GM23248 (cell line): ENCODE results near the gene DEPP1. TPM values are rescaled to one million over a fixed set of nuclear protein-coding genes. Genes with fewer than 3 reads are reported as not detected.

Experiments
- DNase-seq: peaks from one replicate; pipeline ENCODE4 v3.0.0-alpha.2; 2015
- H2AFZ ChIP-seq: fragments of 200-600 bp; sonication (generic); 2 replicates; pipeline ENCODE4 v1.6.1; 2016; ENCODE audit warnings: antibody characterized with exemption
- H3F3A ChIP-seq: fragments of 200-600 bp; sonication (generic); 2 replicates; pipeline ENCODE4 v1.6.1; 2016; ENCODE audit warnings: mild to moderate bottlenecking, antibody characterized with exemption, mixed run types; ENCODE audit not compliant: insufficient read depth
- H3K27ac ChIP-seq: fragments of 200-600 bp; sonication (generic); 2 replicates; pipeline ENCODE4 v1.5.1; 2016; ENCODE audit warnings: mild to moderate bottlenecking
- H3K27me3 ChIP-seq: fragments of 200-600 bp; sonication (generic); replicated peaks from 2 replicates; pipeline ENCODE4 v1.6.1; 2016; ENCODE audit warnings: mild to moderate bottlenecking; ENCODE audit not compliant: insufficient read depth
- H3K36me3 ChIP-seq: fragments of 200-600 bp; sonication (generic); 2 replicates; pipeline ENCODE4 v1.6.1; 2016; ENCODE audit warnings: low read depth, mild to moderate bottlenecking
- H3K4me1 ChIP-seq: fragments of 200-600 bp; sonication (generic); 2 replicates; pipeline ENCODE4 v1.6.1; 2016; ENCODE audit warnings: mild to moderate bottlenecking; ENCODE audit not compliant: insufficient read depth
- H3K4me2 ChIP-seq: fragments of 200-600 bp; sonication (generic); one replicate; pipeline ENCODE4 v1.6.1; 2016; ENCODE audit warnings: mild to moderate bottlenecking; ENCODE audit not compliant: unreplicated experiment
- H3K4me3 ChIP-seq: fragments of 200-600 bp; sonication (generic); 2 replicates; pipeline ENCODE4 v1.5.1; 2016; ENCODE audit warnings: mild to moderate bottlenecking
- H3K79me2 ChIP-seq: fragments of 200-600 bp; sonication (generic); 2 replicates; pipeline ENCODE4 v1.6.1; 2016; ENCODE audit warnings: mild to moderate bottlenecking; ENCODE audit not compliant: insufficient read depth
- H3K9ac ChIP-seq: fragments of 200-600 bp; sonication (generic); 2 replicates; pipeline ENCODE4 v1.6.1; 2016; ENCODE audit warnings: mild to moderate bottlenecking
- H3K9me2 ChIP-seq: fragments of 200-600 bp; sonication (generic); 2 replicates; pipeline ENCODE4 v1.6.1; 2016; ENCODE audit warnings: mixed run types, mild to moderate bottlenecking, moderate library complexity; ENCODE audit not compliant: insufficient read depth
- H3K9me3 ChIP-seq: fragments of 200-600 bp; sonication (generic); one replicate; pipeline ENCODE4 v1.6.1; 2017; ENCODE audit warnings: low read depth
- H4K20me1 ChIP-seq: fragments of 200-600 bp; sonication (generic); 2 replicates; pipeline ENCODE4 v1.6.0; 2016; ENCODE audit not compliant: insufficient read depth
- EZH2 ChIP-seq: fragments of 200-600 bp; sonication (generic); IDR thresholded peaks from 2 replicates; pipeline ENCODE4 v1.6.1; 2018; ENCODE audit warnings: antibody characterized with exemption, mild to moderate bottlenecking; ENCODE audit not compliant: insufficient read depth, poor library complexity, severe bottlenecking
- EZH2phosphoT487 ChIP-seq: fragments of 200-600 bp; sonication (generic); IDR thresholded peaks from 2 replicates; pipeline ENCODE4 v1.6.1; 2018; ENCODE audit warnings: antibody characterized with exemption, moderate library complexity, mild to moderate bottlenecking, low read depth; ENCODE audit not compliant: insufficient read depth
- WGBS, 2 experiments: methylation state at CpG; one replicate each; pipeline ENCODE4 v1.1.6; 2015 to 2017; ENCODE audit warnings: low lambda C conversion rate in 2 of 2, low coverage in 1 of 2; ENCODE audit errors: missing lambda C conversion rate in 2 of 2; 5-methylcytosine and 5-hydroxymethylcytosine counted together
- in situ Hi-C: fragments of 300-500 bp; cut with MboI; formaldehyde crosslinking; loops from 2 replicates; pipeline ENCODE4 v1.15.0; 2020
- polyA plus RNA-seq: library from polyadenylated mRNA; unstranded; fragments of >200 nt; fragmentation: Nextera tagmentation; extraction: Ambion mirVana; gene quantifications from 2 replicates; pipeline ENCODE4 v1.2.1, GENCODE V29; 2016
- total RNA-seq: library from RNA; depleted of rRNA; stranded (reverse); fragments of >200 nt; shearing (Covaris generic); gene quantifications from 2 replicates; pipeline ENCODE4 v1.2.3, GENCODE V29; 2014

The DEPP1 gene
- total and polyA plus RNA-seq, 2 experiments from 2014 or later: 10.1 to 10.2 TPM

DNA sequence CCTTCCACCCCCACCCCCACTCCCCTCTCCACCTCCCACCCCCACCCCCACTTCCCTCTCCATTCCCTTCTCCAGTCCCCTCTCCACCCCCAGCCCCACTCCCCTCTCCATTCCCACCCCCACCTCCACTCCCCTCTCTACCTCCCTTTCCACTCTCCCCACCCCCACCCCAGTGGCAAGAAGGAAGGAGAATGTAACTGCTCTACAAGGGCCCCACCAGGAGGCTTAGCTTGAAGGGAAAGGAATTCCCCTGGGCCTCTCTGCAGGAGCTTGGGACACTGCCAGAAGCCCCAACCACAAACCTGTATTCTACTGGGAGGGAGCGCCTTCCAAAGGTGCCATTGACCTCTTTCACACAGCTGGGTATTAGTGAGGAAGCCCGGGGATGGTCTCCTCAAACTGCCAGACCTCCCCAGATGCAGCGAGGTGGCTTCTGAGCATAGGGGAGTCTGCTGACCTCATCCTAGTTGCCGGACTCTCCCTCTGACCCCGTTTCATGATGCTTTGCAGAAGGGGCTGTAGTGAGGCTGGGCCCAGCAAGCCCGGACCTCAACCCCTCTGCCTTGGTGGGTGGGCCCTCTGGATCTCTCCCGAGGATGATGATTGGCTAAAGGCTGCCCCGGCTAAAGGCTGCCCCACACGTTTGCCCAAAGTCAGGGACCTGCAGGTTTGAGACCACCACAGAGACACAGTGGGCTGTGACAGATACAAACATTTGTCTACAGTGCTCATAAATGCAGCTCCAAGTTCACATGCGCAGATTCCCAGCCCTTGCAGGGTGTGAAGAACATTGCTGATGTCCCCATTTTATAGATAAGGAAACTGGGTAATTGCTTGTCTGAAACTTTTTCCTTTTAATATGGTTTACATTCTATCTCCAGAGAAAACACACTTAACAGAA lies 2.9 kb downstream of the DEPP1 start:
- H3K27ac ChIP-seq: no peak overlapping the region
- H3K4me3 ChIP-seq: no peak overlapping the region
- peaks cover 7% of the 10 kb centered on the region; the same call in 1 of the 2 replicates for H3F3A ChIP-seq
- no peak overlapping the region for H3K9ac ChIP-seq
- DNase-seq: peak; percentile 52
- WGBS, 2 experiments: 47% methylated on average over 10 of the region's 10 CpGs
- H3K4me1 ChIP-seq: peaks cover 32% of the 10 kb centered on the region
- no peaks in the 10 kb centered on the region for H3K36me3 ChIP-seq
- no peaks in the 10 kb centered on the region for H3K9me2 ChIP-seq
- TF ChIP-seq EZH2phosphoT487 (no peak), EZH2 (no peak)
- H4K20me1 ChIP-seq: no peaks in the 10 kb centered on the region
- in situ Hi-C loops: loop anchor here (25.0 kb wide), 1 partner anchor 1313 kb away; no protein-coding TSS in a partner anchor
- no peak overlapping the region for H2AFZ ChIP-seq
- H3K79me2 ChIP-seq: no peaks in the 10 kb centered on the region
- no peaks in the 10 kb centered on the region for H3K27me3 ChIP-seq
- no peaks in the 10 kb centered on the region for H3K9me3 ChIP-seq
- no peak overlapping the region for H3K4me2 ChIP-seq

DNA sequence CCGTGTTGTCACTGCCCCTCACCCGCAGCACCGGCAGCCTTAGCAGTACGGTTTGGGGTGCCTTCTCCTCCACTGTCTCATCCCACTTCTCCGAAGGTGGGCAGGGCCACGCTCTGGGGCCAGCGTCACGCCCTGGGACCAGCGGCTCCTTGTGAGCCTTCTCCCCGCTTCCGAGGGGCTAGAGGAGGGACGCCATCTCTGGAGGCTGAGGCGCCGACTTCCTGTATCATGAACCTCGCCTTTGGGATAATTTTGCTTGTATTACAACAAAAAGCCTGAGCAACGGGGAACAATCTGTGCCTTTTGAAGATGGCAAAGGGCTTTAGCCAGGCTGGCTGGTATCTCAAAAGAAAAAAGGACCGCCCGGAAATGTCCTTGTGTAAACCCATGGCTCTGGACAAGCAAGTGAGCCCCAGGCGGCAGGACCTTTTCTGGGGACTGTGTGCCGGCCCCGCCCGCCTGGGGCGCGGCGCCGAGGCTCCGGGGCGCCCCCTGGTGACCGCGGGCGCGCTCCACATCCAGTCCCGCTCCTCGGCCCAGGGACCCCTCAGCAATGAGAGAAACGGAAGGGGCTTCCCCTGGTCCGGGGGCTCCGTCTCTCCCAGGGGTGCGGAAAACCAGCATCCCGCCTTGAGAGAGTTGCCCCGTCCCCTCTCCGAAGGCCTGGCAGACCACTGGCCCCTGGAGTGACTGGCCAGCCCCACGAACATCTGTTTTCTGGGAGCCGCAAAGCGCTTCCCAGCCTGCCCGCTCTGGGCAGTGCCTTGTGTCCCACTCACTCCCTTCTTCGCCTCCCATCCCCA lies 3.8 kb downstream of the DEPP1 start:
- Histone ChIP-seq H3K9me3 (no peaks in the 10 kb centered on the region), H3K4me3 (peak overlapping the region; percentile 75), H3K4me1 (peaks cover 24% of the 10 kb centered on the region), H3F3A (no peaks in the 10 kb centered on the region), H3K4me2 (peak overlapping the region; percentile 80), H4K20me1 (no peaks in the 10 kb centered on the region), H2AFZ (peak overlapping the region; percentile 96), H3K9ac (peak overlapping the region; percentile 82), H3K36me3 (no peaks in the 10 kb centered on the region), H3K27me3 (no peaks in the 10 kb centered on the region), H3K79me2 (no peaks in the 10 kb centered on the region), H3K9me2 (no peaks in the 10 kb centered on the region), H3K27ac (peak overlapping the region; percentile 37)
- in situ Hi-C loops: loop anchor here (25.0 kb wide), 1 partner anchor 1313 kb away; no protein-coding TSS in a partner anchor
- 1 to 2% methylated on average over 43 of the region's 46 CpGs for WGBS, 2 experiments
- TF ChIP-seq EZH2phosphoT487: no peak
- no peak for TF ChIP-seq EZH2
- peak; percentile 82 for DNase-seq

DNA sequence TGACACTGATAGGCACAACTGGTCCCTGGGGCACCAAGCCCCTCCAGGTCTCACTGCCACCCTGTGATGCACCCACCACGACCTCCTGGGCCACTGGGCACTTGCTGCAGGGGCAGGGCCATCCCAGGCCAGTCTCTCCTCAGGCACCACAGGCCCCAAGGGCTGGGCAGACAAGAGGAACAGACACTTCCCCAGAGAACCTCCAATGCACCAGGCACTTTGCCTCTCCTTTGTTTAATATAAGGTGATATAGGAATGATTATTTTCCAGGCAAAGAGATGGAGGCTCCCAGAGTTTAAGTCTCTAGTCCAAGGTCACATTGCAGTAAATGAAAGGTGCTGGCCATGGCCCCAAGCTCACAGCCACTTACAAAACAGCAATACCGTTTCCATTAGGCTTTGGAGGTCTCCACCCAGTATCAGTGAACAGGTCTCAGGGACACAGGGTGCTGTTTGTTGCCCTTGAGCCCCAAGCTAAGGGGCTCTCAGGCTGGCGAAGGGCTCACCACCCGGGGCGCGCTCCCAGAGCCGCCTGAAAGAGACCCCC lies 4.5 kb downstream of the DEPP1 start:
- Histone ChIP-seq H3K79me2 (no peaks in the 10 kb centered on the region), H2AFZ (peak overlapping the region; percentile 96), H3K4me1 (peaks cover 21% of the 10 kb centered on the region), H3K27me3 (no peaks in the 10 kb centered on the region), H3K36me3 (no peaks in the 10 kb centered on the region), H3K4me3 (peak overlapping the region; percentile 75), H3K9me3 (no peaks in the 10 kb centered on the region), H3K4me2 (peak overlapping the region; percentile 80), H4K20me1 (no peaks in the 10 kb centered on the region), H3K27ac (peak overlapping the region; percentile 37; the same call in 1 of the 2 replicates), H3K9ac (peak overlapping the region; percentile 82), H3K9me2 (no peaks in the 10 kb centered on the region), H3F3A (no peaks in the 10 kb centered on the region)
- in situ Hi-C loops: no loop called here
- no peak for DNase-seq
- no peak for TF ChIP-seq EZH2phosphoT487
- TF ChIP-seq EZH2: no peak
- 17 to 46% methylated on average over 2 to 7 of the region's 7 CpGs for WGBS, 2 experiments

DNA sequence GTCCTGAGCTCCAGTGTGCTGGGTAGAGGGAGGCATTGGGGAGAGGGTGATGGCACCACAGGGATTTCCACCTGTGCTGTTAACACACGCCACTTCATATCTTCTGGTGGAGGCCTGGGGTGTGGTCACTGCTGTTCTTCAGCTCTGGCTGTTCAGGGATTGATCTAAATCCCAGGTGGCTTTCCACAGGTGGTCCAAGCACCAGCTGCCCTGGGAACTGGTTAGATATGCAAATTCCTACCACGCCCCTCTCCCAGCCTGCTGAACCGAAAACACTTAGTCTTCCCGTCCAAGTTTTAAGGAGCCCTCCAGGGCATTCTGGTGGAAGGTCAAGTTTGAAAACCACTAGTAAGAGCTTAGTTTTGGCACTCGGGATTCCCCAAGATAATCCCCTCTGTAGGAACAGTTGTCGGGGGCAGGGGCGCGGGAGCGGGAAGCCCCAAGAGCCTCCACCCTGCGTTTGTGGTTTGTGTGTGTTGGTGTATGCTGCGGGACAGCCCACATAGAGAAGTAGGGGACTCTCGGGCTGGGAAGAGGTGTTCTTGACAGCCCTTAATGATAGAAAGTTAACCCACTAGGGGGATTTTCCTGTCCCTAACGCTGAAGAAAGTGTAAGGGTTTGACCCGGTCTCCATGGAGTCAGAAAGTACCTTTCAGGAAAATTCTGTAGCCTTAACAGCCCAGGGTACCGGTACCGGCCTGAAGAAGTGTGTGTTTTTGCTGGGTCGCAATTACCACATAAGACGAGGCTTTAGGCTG lies 5.1 kb downstream of the DEPP1 start:
- Histone ChIP-seq H3K9ac (no peak overlapping the region), H3K4me2 (no peak overlapping the region), H3K4me3 (no peak overlapping the region), H3K36me3 (no peaks in the 10 kb centered on the region), H3K9me2 (no peaks in the 10 kb centered on the region), H4K20me1 (no peaks in the 10 kb centered on the region), H3F3A (no peaks in the 10 kb centered on the region), H3K79me2 (no peaks in the 10 kb centered on the region), H3K4me1 (peaks cover 14% of the 10 kb centered on the region), H3K9me3 (no peaks in the 10 kb centered on the region), H3K27ac (no peak overlapping the region), H2AFZ (peak overlapping the region; percentile 96; the same call in 1 of the 2 replicates), H3K27me3 (no peaks in the 10 kb centered on the region)
- in situ Hi-C loops: no loop called here
- WGBS, 2 experiments: 90 to 91% methylated on average over 18 of the region's 18 CpGs
- DNase-seq: no peak
- TF ChIP-seq EZH2: no peak
